HCT116 (cell line): ENCODE measurements around the gene PDIA2.

Experiments used
- EZH2 ChIP-seq: fragments of 200-600 bp; sonication (generic); IDR thresholded peaks from 2 replicates; pipeline ENCODE4 v1.6.1; 2017; ENCODE audit warnings: antibody characterized with exemption, mixed run types
- POLR2A ChIP-seq: IDR thresholded peaks from 2 replicates; pipeline ENCODE4 v1.7.0; 2011; ENCODE audit warnings: borderline replicate concordance; ENCODE audit not compliant: insufficient read depth, insufficient read length; ENCODE audit errors: extremely low read depth
- POLR2AphosphoS5 ChIP-seq: IDR thresholded peaks from 2 replicates; pipeline ENCODE4 v1.6.1; 2011; ENCODE audit warnings: mild to moderate bottlenecking, low read depth, low read length, moderate library complexity
- RAD21 ChIP-seq: IDR thresholded peaks from 2 replicates; pipeline ENCODE4 v1.6.1; 2012; ENCODE audit warnings: low read depth, mild to moderate bottlenecking
- SIN3A ChIP-seq: IDR thresholded peaks from 2 replicates; pipeline ENCODE4 v1.6.1; 2012; ENCODE audit warnings: low read depth
- SP1 ChIP-seq: IDR thresholded peaks from 2 replicates; pipeline ENCODE4 v1.6.1; 2012; ENCODE audit warnings: low read depth
- TCF7L2 ChIP-seq: IDR thresholded peaks from 2 replicates; pipeline ENCODE4 v1.7.0; 2011; ENCODE audit warnings: borderline replicate concordance, inconsistent platforms; ENCODE audit not compliant: insufficient read depth, insufficient read length; ENCODE audit errors: extremely low read depth
- YY1 ChIP-seq: IDR thresholded peaks from 2 replicates; pipeline ENCODE4 v1.6.1; 2011; ENCODE audit warnings: low read length, low read depth, moderate library complexity, mild to moderate bottlenecking; ENCODE audit not compliant: insufficient replicate concordance; ENCODE audit errors: extremely low read depth
- ZBTB33 ChIP-seq: IDR thresholded peaks from 2 replicates; pipeline ENCODE4 v1.6.1; 2011; ENCODE audit warnings: mild to moderate bottlenecking, low read length, moderate library complexity; ENCODE audit not compliant: insufficient replicate concordance; ENCODE audit errors: extremely low read depth
- ZFX ChIP-seq: fragments of 450-650 bp; IDR thresholded peaks from 2 replicates; pipeline ENCODE4 v1.6.1; 2017
- TF ChIP-seq, protein P1 (sequence below): IDR thresholded peaks from 2 replicates; pipeline ENCODE4 v1.6.1; 2012; ENCODE audit warnings: low read depth
- TF ChIP-seq, protein P2 (sequence below), 3 experiments: fragments of 200-600 bp in 1 of 3; sonication (generic) in 1 of 3; IDR thresholded peaks in 2 of 3; conservative IDR thresholded peaks in 1 of 3; 2 replicates each; pipeline ENCODE4 v1.5.1; 2012 to 2017; ENCODE audit warnings: low read depth in 2 of 3, low read length in 2 of 3, antibody characterized with exemption in 1 of 3, borderline replicate concordance in 1 of 3, control low read depth in 1 of 3, mild to moderate bottlenecking in 1 of 3, mixed read lengths in 1 of 3, mixed run types in 1 of 3, moderate library complexity in 1 of 3; ENCODE audit not compliant: insufficient read depth in 1 of 3
- TF ChIP-seq, protein P3 (sequence below): IDR thresholded peaks from 2 replicates; pipeline ENCODE4 v1.6.1; 2012
- TF ChIP-seq, protein P4 (sequence below): IDR thresholded peaks from 2 replicates; pipeline ENCODE4 v1.6.1; 2012

- TF ChIP-seq, protein P1, sequence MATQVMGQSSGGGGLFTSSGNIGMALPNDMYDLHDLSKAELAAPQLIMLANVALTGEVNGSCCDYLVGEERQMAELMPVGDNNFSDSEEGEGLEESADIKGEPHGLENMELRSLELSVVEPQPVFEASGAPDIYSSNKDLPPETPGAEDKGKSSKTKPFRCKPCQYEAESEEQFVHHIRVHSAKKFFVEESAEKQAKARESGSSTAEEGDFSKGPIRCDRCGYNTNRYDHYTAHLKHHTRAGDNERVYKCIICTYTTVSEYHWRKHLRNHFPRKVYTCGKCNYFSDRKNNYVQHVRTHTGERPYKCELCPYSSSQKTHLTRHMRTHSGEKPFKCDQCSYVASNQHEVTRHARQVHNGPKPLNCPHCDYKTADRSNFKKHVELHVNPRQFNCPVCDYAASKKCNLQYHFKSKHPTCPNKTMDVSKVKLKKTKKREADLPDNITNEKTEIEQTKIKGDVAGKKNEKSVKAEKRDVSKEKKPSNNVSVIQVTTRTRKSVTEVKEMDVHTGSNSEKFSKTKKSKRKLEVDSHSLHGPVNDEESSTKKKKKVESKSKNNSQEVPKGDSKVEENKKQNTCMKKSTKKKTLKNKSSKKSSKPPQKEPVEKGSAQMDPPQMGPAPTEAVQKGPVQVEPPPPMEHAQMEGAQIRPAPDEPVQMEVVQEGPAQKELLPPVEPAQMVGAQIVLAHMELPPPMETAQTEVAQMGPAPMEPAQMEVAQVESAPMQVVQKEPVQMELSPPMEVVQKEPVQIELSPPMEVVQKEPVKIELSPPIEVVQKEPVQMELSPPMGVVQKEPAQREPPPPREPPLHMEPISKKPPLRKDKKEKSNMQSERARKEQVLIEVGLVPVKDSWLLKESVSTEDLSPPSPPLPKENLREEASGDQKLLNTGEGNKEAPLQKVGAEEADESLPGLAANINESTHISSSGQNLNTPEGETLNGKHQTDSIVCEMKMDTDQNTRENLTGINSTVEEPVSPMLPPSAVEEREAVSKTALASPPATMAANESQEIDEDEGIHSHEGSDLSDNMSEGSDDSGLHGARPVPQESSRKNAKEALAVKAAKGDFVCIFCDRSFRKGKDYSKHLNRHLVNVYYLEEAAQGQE: no peak
- TF ChIP-seq POLR2AphosphoS5 (no peak), RAD21 (no peak), EZH2 (no peak), POLR2A (no peak), TCF7L2 (no peak), YY1 (no peak), ZFX (no peak), ZBTB33 (no peak), SP1 (no peak), SIN3A (no peak)
- TF ChIP-seq, protein P2, sequence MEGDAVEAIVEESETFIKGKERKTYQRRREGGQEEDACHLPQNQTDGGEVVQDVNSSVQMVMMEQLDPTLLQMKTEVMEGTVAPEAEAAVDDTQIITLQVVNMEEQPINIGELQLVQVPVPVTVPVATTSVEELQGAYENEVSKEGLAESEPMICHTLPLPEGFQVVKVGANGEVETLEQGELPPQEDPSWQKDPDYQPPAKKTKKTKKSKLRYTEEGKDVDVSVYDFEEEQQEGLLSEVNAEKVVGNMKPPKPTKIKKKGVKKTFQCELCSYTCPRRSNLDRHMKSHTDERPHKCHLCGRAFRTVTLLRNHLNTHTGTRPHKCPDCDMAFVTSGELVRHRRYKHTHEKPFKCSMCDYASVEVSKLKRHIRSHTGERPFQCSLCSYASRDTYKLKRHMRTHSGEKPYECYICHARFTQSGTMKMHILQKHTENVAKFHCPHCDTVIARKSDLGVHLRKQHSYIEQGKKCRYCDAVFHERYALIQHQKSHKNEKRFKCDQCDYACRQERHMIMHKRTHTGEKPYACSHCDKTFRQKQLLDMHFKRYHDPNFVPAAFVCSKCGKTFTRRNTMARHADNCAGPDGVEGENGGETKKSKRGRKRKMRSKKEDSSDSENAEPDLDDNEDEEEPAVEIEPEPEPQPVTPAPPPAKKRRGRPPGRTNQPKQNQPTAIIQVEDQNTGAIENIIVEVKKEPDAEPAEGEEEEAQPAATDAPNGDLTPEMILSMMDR (IDR thresholded peaks at IDR 0.05 in 2 of 3, conservative IDR thresholded peaks at IDR 0.05 in 1 of 3; ENCODE audit: borderline replicate concordance in 1 of 3, insufficient read depth in 1 of 3, low read depth in 2 of 3, low read length in 2 of 3): no peak
- TF ChIP-seq, protein P3, sequence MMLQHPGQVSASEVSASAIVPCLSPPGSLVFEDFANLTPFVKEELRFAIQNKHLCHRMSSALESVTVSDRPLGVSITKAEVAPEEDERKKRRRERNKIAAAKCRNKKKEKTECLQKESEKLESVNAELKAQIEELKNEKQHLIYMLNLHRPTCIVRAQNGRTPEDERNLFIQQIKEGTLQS: no peak
- TF ChIP-seq, protein P4, sequence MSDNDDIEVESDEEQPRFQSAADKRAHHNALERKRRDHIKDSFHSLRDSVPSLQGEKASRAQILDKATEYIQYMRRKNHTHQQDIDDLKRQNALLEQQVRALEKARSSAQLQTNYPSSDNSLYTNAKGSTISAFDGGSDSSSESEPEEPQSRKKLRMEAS: no peak
These were observed 17.9 kb upstream of the PDIA2 start for GRCh38 chr16:265002-265529.
